HUDEP-2 (cell line): ENCODE measurements around the gene CLCN7.

Experiments used
- DNase-seq, 76 experiments: peaks; one replicate each; lab custom pipeline; 2025; ENCODE audit not compliant: unreplicated experiment in 76 of 76; lab: John Stamatoyannopoulos, UW

CLCN7 gene

GRCh38 chr16:1412847-1413246 is 62.0 kb downstream of the CLCN7 start:
- DNase-seq, result no peak

GRCh38 chr16:1408171-1408837 is 66.5 kb downstream of the CLCN7 start:
- peak in 74 of 76 experiments; percentile 43 to 98 (median 88) for DNase-seq

GRCh38 chr16:1407753-1408152 is 67.1 kb downstream of the CLCN7 start:
- no peak for DNase-seq

GRCh38 chr16:1403733-1404132 is 71.1 kb downstream of the CLCN7 start:
- no peak for DNase-seq

- DNase-seq, result no peak
Observed at GRCh38 chr16:1403036-1403435, 71.8 kb downstream of the CLCN7 start.

GRCh38 chr16:1401758-1402154 is 73.1 kb downstream of the CLCN7 start:
- no peak for DNase-seq

GRCh38 chr16:1401061-1401757 is 73.6 kb downstream of the CLCN7 start:
- DNase-seq, result no peak

GRCh38 chr16:1398826-1399581 is 75.8 kb downstream of the CLCN7 start:
- DNase-seq, result no peak

- no peak for DNase-seq
Observed at GRCh38 chr16:1398351-1398750, 76.5 kb downstream of the CLCN7 start.

GRCh38 chr16:1397779-1398178 is 77.0 kb downstream of the CLCN7 start:
- DNase-seq, result no peak

GRCh38 chr16:1395444-1396031 is 79.3 kb downstream of the CLCN7 start:
- DNase-seq, result no peak
